Left lung (tissue), 14 donors: Measurements from ENCODE around the gene KLK1. TPM values are rescaled to one million over a fixed set of nuclear protein-coding genes. Genes with fewer than 3 reads are reported as not detected.

ENCODE experiments used
- ATAC-seq: fragments of 200-7000 bp; cut with Tn5 transposase; one replicate; pipeline ENCODE4 v1.9.1; 2020; ENCODE audit warnings: moderate library complexity
- DNase-seq, 4 donors: peaks; one replicate each; pipeline ENCODE4 v3.0.0-alpha.2; 2013 to 2020
- H3K27ac ChIP-seq, 2 donors: fragments of 200-600 bp; sonication (generic) in 1 of 2; one replicate each; pipeline versions ENCODE4 v1.5.0 to v1.8.0; 2020 to 2021
- H3K27me3 ChIP-seq, 2 donors: fragments of 200-600 bp; sonication (generic) in 1 of 2; one replicate each; pipeline versions ENCODE4 v1.5.0 to v1.8.0; 2020 to 2021
- H3K36me3 ChIP-seq, 2 donors: fragments of 200-600 bp; sonication (generic) in 1 of 2; one replicate each; pipeline versions ENCODE4 v1.5.0 to v1.8.0; 2020 to 2021
- H3K4me1 ChIP-seq, 2 donors: fragments of 200-600 bp; one replicate each; pipeline ENCODE4 v1.8.0; 2021
- H3K4me3 ChIP-seq, 2 donors: fragments of 200-600 bp; sonication (generic) in 1 of 2; one replicate each; pipeline versions ENCODE4 v1.5.0 to v1.8.0; 2020 to 2021; ENCODE audit warnings: mild to moderate bottlenecking in 1 of 2
- H3K9me3 ChIP-seq, 2 donors: fragments of 200-600 bp; sonication (generic) in 1 of 2; one replicate each; pipeline versions ENCODE4 v1.5.0 to v1.8.0; 2020 to 2021
- CTCF ChIP-seq, 2 donors: fragments of 200-600 bp; sonication (generic) in 1 of 2; IDR thresholded peaks; one replicate each; pipeline versions ENCODE4 v1.5.0 to v1.8.0; 2021; ENCODE audit warnings: antibody characterized with exemption in 2 of 2
- intact Hi-C, 2 donors: fragments of 100-400 bp; cut with DNase I; formaldehyde crosslinking; loops; one replicate each; pipeline versions ENCODE4 v1.11.2 to v1.14.2; 2022
- long read RNA-seq, 12 donors: library from polyadenylated mRNA in 2 of 12; unstranded in 2 of 12; transcript quantifications; one replicate each; pipeline ENCODE4 v2.0.0 and lab custom pipeline, GENCODE V29; 2019 to 2026
- polyA plus RNA-seq, 6 donors: library from polyadenylated mRNA; unstranded; fragments of 120-200 nt; gene quantifications; one replicate each; pipeline ENCODE4 v1.2.1, GENCODE V29; 2013; ENCODE audit not compliant: insufficient read length in 6 of 6
- total RNA-seq, 2 donors: library from RNA; stranded (reverse); fragmentation: NEBNext Ultra II Directional; extraction: Animal tissue kit (Norgen Biotek cat#: 25700); gene quantifications; one replicate each; pipeline ENCODE4 v1.2.1, GENCODE V29; 2021
- donor health status: DM: no; HTN: yes; CAD: no.
- donor health status: DM: no; HTN: no; CAD: no.

Gene KLK1
- total RNA-seq (under 1 TPM; 0.41 to 0.76 TPM), polyA plus RNA-seq (under 1 TPM; 0.29 to 0.75 (median 0.60) TPM)
- long read RNA-seq, donor 1, partial matches to known transcripts: 0 of 1 reads
- long read RNA-seq, donor 1, other reads (novel, unspliced or antisense): 0 of 1 reads
- long read RNA-seq, donor 2, partial matches to known transcripts: 0 of 1 reads
- long read RNA-seq, donor 2, other reads (novel, unspliced or antisense): 0 of 1 reads
- long read RNA-seq, donor 3, partial matches to known transcripts: 0 of 1 reads
- long read RNA-seq, donor 3, other reads (novel, unspliced or antisense): 0 of 1 reads
- long read RNA-seq, donor 4: 0 reads
- long read RNA-seq, donor 5: 0 reads
- long read RNA-seq, donor 6: 0 reads
- long read RNA-seq, donor 7, partial matches to known transcripts: 0 of 1 reads
- long read RNA-seq, donor 7, other reads (novel, unspliced or antisense): 0 of 1 reads
- long read RNA-seq, donor 8: 0 reads
- long read RNA-seq, donor 9: 0 reads
- long read RNA-seq, donor 10: 0 reads
- long read RNA-seq, donor 11: 0 reads
- long read RNA-seq, donor 12, partial matches to known transcripts: 0 of 1 reads
- long read RNA-seq, donor 12, other reads (novel, unspliced or antisense): 0 of 1 reads

GRCh38 chr19:50823389-50824042, at the start of gene KLK1:
TSS of gene KLK1 (minus strand) at chr19:50823787. CDS start at chr19:50823748, 39 bp downstream.
- Histone ChIP-seq H3K27me3 (peaks cover 8 to 80% of the 10 kb centered on the region in 2 donors), H3K4me3 (no peak within 1 kb of the TSS), H3K36me3 (no peaks in the 10 kb centered on the region), H3K27ac (no peak within 1 kb of the TSS), H3K4me1 (no peaks in the 10 kb centered on the region), H3K9me3 (no peaks in the 10 kb centered on the region)
- DNase-seq (no peak), ATAC-seq (no peak)
- no peak for TF ChIP-seq CTCF (IDR thresholded peaks at IDR 0.05)
- intact Hi-C loops: no loop called here

- no peaks in the 10 kb centered on the region for H3K4me1 ChIP-seq
- ATAC-seq: no peak
- no peak within 1 kb of the TSS for H3K4me3 ChIP-seq
- no peak for TF ChIP-seq CTCF (IDR thresholded peaks at IDR 0.05)
- no peak for DNase-seq
- no peak within 1 kb of the TSS for H3K27ac ChIP-seq
- H3K36me3 ChIP-seq: no peaks in the 10 kb centered on the region
- H3K27me3 ChIP-seq: peaks cover 0 to 91% of the 10 kb centered on the region in 2 donors
- intact Hi-C loops: no loop called here
- H3K9me3 ChIP-seq: no peaks in the 10 kb centered on the region
Measured at GRCh38 chr19:50873056-50873455, 49.5 kb upstream of the KLK1 start, which contains the start of gene KLK2. TSS of gene KLK2 (plus strand) at chr19:50873439. CDS start at chr19:50873474, 35 bp downstream.

- no peak for TF ChIP-seq CTCF (IDR thresholded peaks at IDR 0.05)
- Histone ChIP-seq H3K36me3 (no peaks in the 10 kb centered on the region), H3K4me1 (no peaks in the 10 kb centered on the region), H3K27ac (no peak overlapping the region), H3K4me3 (no peak overlapping the region), H3K27me3 (peaks cover 0 to 87% of the 10 kb centered on the region in 2 donors), H3K9me3 (no peaks in the 10 kb centered on the region)
- ATAC-seq (no peak), DNase-seq (peak in 1 of 4 donors; percentile 76)
- intact Hi-C loops: no loop called here
Measured at GRCh38 chr19:50870417-50871089, 47.0 kb upstream of the KLK1 start.

- no peaks in the 10 kb centered on the region for H3K4me1 ChIP-seq
- no peak overlapping the region for H3K27ac ChIP-seq
- intact Hi-C loops: no loop called here
- no peak overlapping the region for H3K4me3 ChIP-seq
- ATAC-seq (no peak), DNase-seq (no peak)
- no peak for TF ChIP-seq CTCF (IDR thresholded peaks at IDR 0.05)
- H3K36me3 ChIP-seq: no peaks in the 10 kb centered on the region
- no peaks in the 10 kb centered on the region for H3K9me3 ChIP-seq
- peaks cover 0 to 85% of the 10 kb centered on the region in 2 donors for H3K27me3 ChIP-seq
Measured at GRCh38 chr19:50869479-50869878, 45.9 kb upstream of the KLK1 start.
